GM23338 (cell line): Measurements from ENCODE around the gene LRP1-AS. TPM values are rescaled to one million over a fixed set of nuclear protein-coding genes. Genes with fewer than 3 reads are reported as not detected.

Experiments
- ATAC-seq: fragments of 200-7000 bp; cut with Tn5 transposase; 3 replicates; pipeline ENCODE4 v1.9.1; 2020
- DNase-seq: peaks from one replicate; pipeline ENCODE4 v3.0.0-alpha.2; 2015; ENCODE audit warnings: low spot score
- H2AFZ ChIP-seq: fragments of 200-600 bp; sonication (generic); 2 replicates; pipeline ENCODE4 v1.8.0; 2016; ENCODE audit warnings: antibody characterized with exemption, mild to moderate bottlenecking, moderate library complexity
- H3F3A ChIP-seq: fragments of 200-600 bp; sonication (generic); replicated peaks from 2 replicates; pipeline ENCODE4 v1.8.0; 2017; ENCODE audit warnings: antibody characterized with exemption, mixed run types, low read depth
- H3K27ac ChIP-seq: fragments of 200-600 bp; sonication (generic); 2 replicates; pipeline ENCODE4 v1.6.1; 2016; ENCODE audit warnings: low read depth
- H3K27me3 ChIP-seq: fragments of 200-600 bp; sonication (generic); 2 replicates; pipeline ENCODE4 v1.8.0; 2016; ENCODE audit warnings: mild to moderate bottlenecking, mixed run types, moderate library complexity; ENCODE audit not compliant: insufficient read depth
- H3K36me3 ChIP-seq: fragments of 200-600 bp; sonication (generic); 2 replicates; pipeline ENCODE4 v1.8.0; 2016; ENCODE audit warnings: mild to moderate bottlenecking; ENCODE audit not compliant: insufficient read depth
- H3K4me1 ChIP-seq: fragments of 200-600 bp; sonication (generic); 2 replicates; pipeline ENCODE4 v1.8.0; 2016; ENCODE audit warnings: mild to moderate bottlenecking, moderate library complexity; ENCODE audit not compliant: insufficient read depth
- H3K4me2 ChIP-seq: fragments of 200-600 bp; sonication (generic); 2 replicates; pipeline ENCODE4 v1.7.1; 2017; ENCODE audit warnings: mixed run types
- H3K4me3 ChIP-seq: fragments of 200-600 bp; sonication (generic); 2 replicates; pipeline ENCODE4 v1.6.1; 2016; ENCODE audit warnings: mixed run types
- H3K79me2 ChIP-seq: fragments of 200-600 bp; sonication (generic); replicated peaks from 2 replicates; pipeline ENCODE4 v1.8.0; 2017; ENCODE audit warnings: mild to moderate bottlenecking; ENCODE audit not compliant: insufficient read depth
- H3K9me2 ChIP-seq: fragments of 200-600 bp; sonication (generic); 2 replicates; pipeline ENCODE4 v1.8.0; 2017; ENCODE audit not compliant: insufficient read depth
- H4K20me1 ChIP-seq: fragments of 200-600 bp; sonication (generic); replicated peaks from 2 replicates; pipeline ENCODE4 v1.8.0; 2017; ENCODE audit warnings: mild to moderate bottlenecking; ENCODE audit not compliant: insufficient read depth
- H3K27ac Mint-ChIP-seq: 2 replicates; pipeline ENCODE4 v1.8.0; 2020; ENCODE audit warnings: inconsistent platforms, mild to moderate bottlenecking, moderate library complexity, mixed read lengths
- H3K27me3 Mint-ChIP-seq: 3 replicates; pipeline ENCODE4 v1.8.0; 2022; ENCODE audit warnings: low read depth, mild to moderate bottlenecking, moderate library complexity, mixed read lengths, inconsistent platforms; ENCODE audit not compliant: insufficient read depth, poor library complexity
- H3K36me3 Mint-ChIP-seq: 3 replicates; pipeline ENCODE4 v1.8.0; 2021; ENCODE audit warnings: low read depth, mild to moderate bottlenecking, inconsistent platforms, moderate library complexity, mixed read lengths
- H3K4me1 Mint-ChIP-seq: 3 replicates; pipeline ENCODE4 v1.8.0; 2020; ENCODE audit warnings: mild to moderate bottlenecking, inconsistent platforms, mixed read lengths
- H3K4me3 Mint-ChIP-seq: 3 replicates; pipeline ENCODE4 v1.8.0; 2021; ENCODE audit warnings: moderate library complexity, mild to moderate bottlenecking, inconsistent platforms, mixed read lengths
- H3K9me3 Mint-ChIP-seq: 3 replicates; pipeline ENCODE4 v1.8.0; 2020; ENCODE audit warnings: moderate library complexity, mild to moderate bottlenecking, inconsistent platforms, mixed read lengths
- CTCF ChIP-seq, 2 experiments: fragments of 200-600 bp in 1 of 2; sonication (generic) in 1 of 2; conservative IDR thresholded peaks; 2 replicates each; pipeline versions ENCODE4 v1.5.1 to v1.6.1; 2016 to 2017; ENCODE audit warnings: antibody characterized with exemption in 2 of 2, low read depth in 2 of 2, mild to moderate bottlenecking in 2 of 2, moderate library complexity in 1 of 2
- ETS1 ChIP-seq: IDR thresholded peaks from 2 replicates; pipeline ENCODE4 v1.6.1; 2016; ENCODE audit warnings: antibody characterized with exemption
- JUNB ChIP-seq: IDR thresholded peaks from one replicate; pipeline ENCODE4 v1.6.1; 2016; ENCODE audit warnings: antibody characterized with exemption; ENCODE audit not compliant: unreplicated experiment
- NANOG ChIP-seq: IDR thresholded peaks from 2 replicates; pipeline ENCODE4 v1.6.1; 2016; ENCODE audit warnings: antibody characterized with exemption, borderline replicate concordance
- POLR2AphosphoS5 ChIP-seq: IDR thresholded peaks from 2 replicates; pipeline ENCODE4 v1.6.1; 2016; ENCODE audit warnings: antibody characterized with exemption, low read depth
- STAT1 ChIP-seq: IDR thresholded peaks from one replicate; pipeline ENCODE4 v1.6.1; 2016; ENCODE audit warnings: antibody characterized with exemption; ENCODE audit not compliant: unreplicated experiment
- ZNF114 ChIP-seq: fragments of 250-450 bp; sonication (Bioruptor Pico); IDR thresholded peaks from 2 replicates; pipeline ENCODE4 v1.5.0; 2020; ENCODE audit warnings: mild to moderate bottlenecking, moderate library complexity
- ZNF462 ChIP-seq: fragments of 250-450 bp; sonication (Bioruptor Pico); IDR thresholded peaks from 2 replicates; pipeline ENCODE4 v1.5.0; 2020; ENCODE audit warnings: mild to moderate bottlenecking, moderate library complexity
- polyA plus RNA-seq: library from polyadenylated mRNA; unstranded; fragments of >200 nt; fragmentation: Nextera tagmentation; extraction: Ambion mirVana; gene quantifications from 2 replicates; pipeline ENCODE4 v1.2.1, GENCODE V29; 2016
- total RNA-seq: library from RNA; depleted of rRNA; stranded (reverse); fragments of >200 nt; shearing (Covaris generic); gene quantifications from 2 replicates; pipeline ENCODE4 v1.2.3, GENCODE V29; 2014

The LRP1-AS gene
- total and polyA plus RNA-seq, 2 experiments from 2014 or later = 0.86 TPM; not detected in 1

- no peak for TF ChIP-seq ZNF462 (CRISPR knock-in tag)
- TF ChIP-seq POLR2AphosphoS5 = no peak
- no peak for TF ChIP-seq CTCF (conservative IDR thresholded peaks at IDR 0.05; ENCODE audit: low read depth in 2 of 2)
- TF ChIP-seq STAT1 = no peak
- TF ChIP-seq ETS1 = no peak
These were observed 5.3 kb downstream of the LRP1-AS start (continued) for GRCh38 chr12:57142121-57142520.

- H4K20me1 ChIP-seq = peaks cover 14% of the 10 kb centered on the region
- H3K4me2 ChIP-seq = no peak overlapping the region
- no peak overlapping the region for H3K4me3 ChIP-seq
- H3K9me2 ChIP-seq = no peaks in the 10 kb centered on the region
- H3K4me3 Mint-ChIP-seq = no peak overlapping the region
- peaks cover 35% of the 10 kb centered on the region for H3K79me2 ChIP-seq
- no peak overlapping the region; the same call in 1 of the 2 replicates for H3K27ac Mint-ChIP-seq
- H3K36me3 ChIP-seq = peaks cover 21% of the 10 kb centered on the region
- H3K27ac ChIP-seq = no peak overlapping the region
- no peak overlapping the region for H2AFZ ChIP-seq
- H3K36me3 Mint-ChIP-seq = peaks cover 84% of the 10 kb centered on the region
- H3K27me3 Mint-ChIP-seq = peaks cover 10% of the 10 kb centered on the region
- no peaks in the 10 kb centered on the region for H3K9me3 Mint-ChIP-seq
- no peaks in the 10 kb centered on the region for H3K4me1 ChIP-seq
- H3K4me1 Mint-ChIP-seq = peaks cover 26% of the 10 kb centered on the region
- no peak for ATAC-seq
- H3K27me3 ChIP-seq = no peaks in the 10 kb centered on the region
- H3F3A ChIP-seq = no peaks in the 10 kb centered on the region
- no peak for DNase-seq
- no peak for TF ChIP-seq ETS1
- no peak for TF ChIP-seq JUNB
- TF ChIP-seq STAT1 = no peak
- TF ChIP-seq NANOG = no peak
- no peak for TF ChIP-seq ZNF114 (CRISPR knock-in tag)
These were observed 6.2 kb downstream of the LRP1-AS start for GRCh38 chr12:57141249-57141648.
